ENCODE data around the gene CST5. TPM values are rescaled to one million over a fixed set of nuclear protein-coding genes. Genes with fewer than 3 reads are reported as not detected.
"Not testable (repeated sequence)": the region's sequence is repeated elsewhere in the genome, so short reads cannot be mapped to it uniquely, and the experiment has no call there.

CST5 gene
- total RNA-seq, 1 experiment from 2014 or later = not detected

DNA sequence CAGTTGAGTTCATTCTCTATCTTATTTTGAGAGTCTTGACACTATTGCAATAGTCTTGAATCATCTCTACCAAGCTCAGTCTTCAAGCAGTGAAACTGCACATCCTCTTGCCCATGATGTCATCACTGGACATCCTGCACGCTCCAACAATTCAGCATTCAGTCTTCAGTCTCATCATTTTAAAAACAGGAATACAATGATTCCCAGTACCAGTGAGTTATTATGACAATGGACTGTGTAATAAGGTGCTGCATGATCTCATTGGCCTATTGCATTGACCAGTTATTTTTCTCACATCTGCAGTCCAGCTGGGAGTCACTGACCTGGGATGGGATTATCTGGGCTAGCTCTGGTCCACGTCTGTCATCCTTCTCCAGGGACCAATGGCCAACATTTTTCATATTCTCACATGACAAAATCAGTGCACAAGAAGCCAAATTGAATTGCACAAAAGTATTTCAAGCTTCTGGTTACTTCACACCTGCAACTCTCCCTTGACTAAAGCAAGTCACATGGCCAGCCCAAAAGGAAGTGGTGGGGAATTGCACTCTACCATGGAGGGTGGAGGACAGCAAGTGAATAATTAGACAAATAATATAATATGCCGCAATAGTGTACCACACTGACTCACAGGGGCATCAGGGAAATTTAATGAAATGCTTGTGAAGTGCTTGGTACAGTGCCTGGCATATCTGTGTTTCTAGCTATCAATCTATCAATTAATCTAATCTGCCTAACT, 46.6 kb downstream of the CST5 start:
- no peak overlapping the region for H3K4me3 ChIP-seq (replicated peaks in 1 of 2; ENCODE audit: low read depth in 1 of 2, low read length in 2 of 2)
- no peaks in the 10 kb centered on the region for H3K79me2 ChIP-seq (ENCODE audit: insufficient read depth, low read length)
- no TSS peak for BruUV-seq (replicated peaks)
- H2AFZ ChIP-seq (ENCODE audit: low read depth, low read length, poor library complexity, severe bottlenecking) = no peak overlapping the region
- TF ChIP-seq EGR1 (IDR thresholded peaks at IDR 0.05; ENCODE audit: low read depth) (no peak), ELF1 (IDR thresholded peaks at IDR 0.05; ENCODE audit: borderline replicate concordance, low read depth) (no peak), SRF (IDR thresholded peaks at IDR 0.05; ENCODE audit: low read depth) (no peak), REST (IDR thresholded peaks at IDR 0.05; ENCODE audit: low read depth) (no peak), YY1 (IDR thresholded peaks at IDR 0.05; ENCODE audit: extremely low read depth, insufficient replicate concordance, low read depth, low read length) (no peak), POLR2A (IDR thresholded peaks at IDR 0.05; ENCODE audit: borderline replicate concordance, extremely low read depth, insufficient read depth, insufficient read length) (no peak), POLR2AphosphoS5 (IDR thresholded peaks at IDR 0.05; ENCODE audit: low read depth, low read length) (no peak), CBX3 (IDR thresholded peaks at IDR 0.05; ENCODE audit: low read depth) (no peak)
- TF ChIP-seq, protein P1, sequence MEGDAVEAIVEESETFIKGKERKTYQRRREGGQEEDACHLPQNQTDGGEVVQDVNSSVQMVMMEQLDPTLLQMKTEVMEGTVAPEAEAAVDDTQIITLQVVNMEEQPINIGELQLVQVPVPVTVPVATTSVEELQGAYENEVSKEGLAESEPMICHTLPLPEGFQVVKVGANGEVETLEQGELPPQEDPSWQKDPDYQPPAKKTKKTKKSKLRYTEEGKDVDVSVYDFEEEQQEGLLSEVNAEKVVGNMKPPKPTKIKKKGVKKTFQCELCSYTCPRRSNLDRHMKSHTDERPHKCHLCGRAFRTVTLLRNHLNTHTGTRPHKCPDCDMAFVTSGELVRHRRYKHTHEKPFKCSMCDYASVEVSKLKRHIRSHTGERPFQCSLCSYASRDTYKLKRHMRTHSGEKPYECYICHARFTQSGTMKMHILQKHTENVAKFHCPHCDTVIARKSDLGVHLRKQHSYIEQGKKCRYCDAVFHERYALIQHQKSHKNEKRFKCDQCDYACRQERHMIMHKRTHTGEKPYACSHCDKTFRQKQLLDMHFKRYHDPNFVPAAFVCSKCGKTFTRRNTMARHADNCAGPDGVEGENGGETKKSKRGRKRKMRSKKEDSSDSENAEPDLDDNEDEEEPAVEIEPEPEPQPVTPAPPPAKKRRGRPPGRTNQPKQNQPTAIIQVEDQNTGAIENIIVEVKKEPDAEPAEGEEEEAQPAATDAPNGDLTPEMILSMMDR (IDR thresholded peaks at IDR 0.05 in 2 of 3, conservative IDR thresholded peaks at IDR 0.05 in 1 of 3; ENCODE audit: borderline replicate concordance in 1 of 3, insufficient read depth in 1 of 3, low read depth in 2 of 3, low read length in 2 of 3) = no peak
- DNase-seq (ENCODE audit: low read depth, low spot score) (no peak), ATAC-seq (no peak)
- no peak overlapping the region for H3K4me2 ChIP-seq (ENCODE audit: low read length)
- H3K27ac ChIP-seq (ENCODE audit: low read depth, low read length) = no peak overlapping the region
- no peaks in the 10 kb centered on the region for H3K9me2 ChIP-seq (ENCODE audit: insufficient read depth)
- ChIA-PET CTCF (no interaction called here), POLR2A (no interaction called here), RAD21 (ENCODE audit: low non-redundant PET in 1 of 2, low total read pairs in 2 of 2, uncharacterized antibody in 2 of 2, unreplicated experiment in 2 of 2) (no interaction called here)
- intact Hi-C loops (cut with micrococcal nuclease) = no loop called here
- H3K27me3 ChIP-seq (ENCODE audit: insufficient read depth, low read length) = 0 out of 2 replicates have a peak, but pooled peaks cover 7% of the 10 kb centered on the region
- H3K4me1 ChIP-seq (ENCODE audit: control insufficient read depth in 1 of 2, insufficient read depth in 2 of 2, low read length in 2 of 2) = no peaks in the 10 kb centered on the region
- H3K9me3 ChIP-seq (ENCODE audit: control insufficient read depth in 1 of 2, insufficient read depth in 1 of 2, low read depth in 1 of 2, low read length in 2 of 2) = no peaks in the 10 kb centered on the region
- H4K20me1 ChIP-seq (ENCODE audit: insufficient read depth) = no peaks in the 10 kb centered on the region
- H3K9ac ChIP-seq (ENCODE audit: low read length) = no peak overlapping the region
- no peaks in the 10 kb centered on the region for H3K36me3 ChIP-seq (ENCODE audit: control insufficient read depth in 1 of 2, insufficient read depth in 2 of 2, low read length in 2 of 2)

GRCh38 chr20:23831961-23832360, 47.6 kb downstream of the CST5 start:
- H3K27me3 ChIP-seq (ENCODE audit: insufficient read depth, low read length); H3K4me3 ChIP-seq (replicated peaks in 1 of 2; ENCODE audit: low read depth in 1 of 2, low read length in 2 of 2); H3K4me2 ChIP-seq (ENCODE audit: low read length); ATAC-seq; POLR2A ChIA-PET; H3K9me2 ChIP-seq (ENCODE audit: insufficient read depth); H3K36me3 ChIP-seq (ENCODE audit: control insufficient read depth in 1 of 2, insufficient read depth in 2 of 2, low read length in 2 of 2); BruUV-seq (replicated peaks); H3K9ac ChIP-seq (ENCODE audit: low read length); RAD21 ChIA-PET (ENCODE audit: low non-redundant PET in 1 of 2, low total read pairs in 2 of 2, uncharacterized antibody in 2 of 2, unreplicated experiment in 2 of 2); H3K27ac ChIP-seq (ENCODE audit: low read depth, low read length); DNase-seq (ENCODE audit: low read depth, low spot score); H3K4me1 ChIP-seq (ENCODE audit: control insufficient read depth in 1 of 2, insufficient read depth in 2 of 2, low read length in 2 of 2); H3K79me2 ChIP-seq (ENCODE audit: insufficient read depth, low read length); CTCF ChIA-PET; H2AFZ ChIP-seq (ENCODE audit: low read depth, low read length, poor library complexity, severe bottlenecking); H3K9me3 ChIP-seq (ENCODE audit: control insufficient read depth in 1 of 2, insufficient read depth in 1 of 2, low read depth in 1 of 2, low read length in 2 of 2); intact Hi-C loops (cut with micrococcal nuclease); H4K20me1 ChIP-seq (ENCODE audit: insufficient read depth): not testable (repeated sequence)

Data from HCT116 (cell line).